ENCODE data around the gene HEPHL1.

The HEPHL1 gene

DNA sequence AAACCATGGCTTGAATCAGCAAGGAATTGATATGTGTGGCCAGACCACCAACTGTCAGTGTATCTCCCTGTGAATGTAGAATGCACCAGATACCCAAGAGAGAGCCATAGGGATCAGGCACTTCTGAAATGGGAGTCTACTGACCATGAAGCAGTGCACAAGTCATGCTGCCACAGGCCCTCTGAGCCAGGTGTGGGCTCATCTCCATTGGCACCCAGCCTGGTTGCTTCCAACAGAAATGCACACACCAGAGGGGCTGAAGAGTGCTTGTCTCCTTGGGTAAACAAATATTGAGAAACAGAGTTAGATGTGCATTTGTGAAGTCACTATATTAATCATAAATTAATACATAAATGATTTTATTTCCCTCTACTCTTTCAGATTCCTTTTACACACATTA, 79.1 kb downstream of the HEPHL1 start:
- DNase-seq (no peak), ATAC-seq (ENCODE audit: insufficient read depth, low read depth) (no peak)
- H3K27ac ChIP-seq (ENCODE audit: low read length) = no peak overlapping the region
- no peaks in the 10 kb centered on the region for H3K79me2 ChIP-seq (ENCODE audit: insufficient read depth, low read length)
- H3K9ac ChIP-seq (ENCODE audit: low read depth, low read length) = no peak overlapping the region
- no peaks in the 10 kb centered on the region for H4K20me1 ChIP-seq (ENCODE audit: insufficient read depth, low read length)
- H3K4me1 ChIP-seq (ENCODE audit: insufficient read depth, low read length) = no peaks in the 10 kb centered on the region
- no peak overlapping the region for H2AFZ ChIP-seq (ENCODE audit: low read depth, low read length)
- no peak overlapping the region for H3K4me2 ChIP-seq (ENCODE audit: insufficient read depth, low read length)
- TF ChIP-seq EZH2 (IDR thresholded peaks at IDR 0.05; ENCODE audit: borderline replicate concordance, low read depth, low read length, severe bottlenecking) = no peak
- TF ChIP-seq, protein P1, sequence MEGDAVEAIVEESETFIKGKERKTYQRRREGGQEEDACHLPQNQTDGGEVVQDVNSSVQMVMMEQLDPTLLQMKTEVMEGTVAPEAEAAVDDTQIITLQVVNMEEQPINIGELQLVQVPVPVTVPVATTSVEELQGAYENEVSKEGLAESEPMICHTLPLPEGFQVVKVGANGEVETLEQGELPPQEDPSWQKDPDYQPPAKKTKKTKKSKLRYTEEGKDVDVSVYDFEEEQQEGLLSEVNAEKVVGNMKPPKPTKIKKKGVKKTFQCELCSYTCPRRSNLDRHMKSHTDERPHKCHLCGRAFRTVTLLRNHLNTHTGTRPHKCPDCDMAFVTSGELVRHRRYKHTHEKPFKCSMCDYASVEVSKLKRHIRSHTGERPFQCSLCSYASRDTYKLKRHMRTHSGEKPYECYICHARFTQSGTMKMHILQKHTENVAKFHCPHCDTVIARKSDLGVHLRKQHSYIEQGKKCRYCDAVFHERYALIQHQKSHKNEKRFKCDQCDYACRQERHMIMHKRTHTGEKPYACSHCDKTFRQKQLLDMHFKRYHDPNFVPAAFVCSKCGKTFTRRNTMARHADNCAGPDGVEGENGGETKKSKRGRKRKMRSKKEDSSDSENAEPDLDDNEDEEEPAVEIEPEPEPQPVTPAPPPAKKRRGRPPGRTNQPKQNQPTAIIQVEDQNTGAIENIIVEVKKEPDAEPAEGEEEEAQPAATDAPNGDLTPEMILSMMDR (IDR thresholded peaks at IDR 0.05; ENCODE audit: borderline replicate concordance, extremely low read depth, low read length, poor library complexity, severe bottlenecking) = no peak
- H3K27me3 ChIP-seq (ENCODE audit: insufficient read depth, low read length, poor library complexity) = no peaks in the 10 kb centered on the region
- no peaks in the 10 kb centered on the region for H3K36me3 ChIP-seq (ENCODE audit: insufficient read depth, low read length)
- H3K9me3 ChIP-seq (ENCODE audit: insufficient read depth, low read length, severe bottlenecking) = no peaks in the 10 kb centered on the region
- H3K4me3 ChIP-seq (ENCODE audit: low read depth in 1 of 2, low read length in 2 of 2) = no peak overlapping the region

DNA sequence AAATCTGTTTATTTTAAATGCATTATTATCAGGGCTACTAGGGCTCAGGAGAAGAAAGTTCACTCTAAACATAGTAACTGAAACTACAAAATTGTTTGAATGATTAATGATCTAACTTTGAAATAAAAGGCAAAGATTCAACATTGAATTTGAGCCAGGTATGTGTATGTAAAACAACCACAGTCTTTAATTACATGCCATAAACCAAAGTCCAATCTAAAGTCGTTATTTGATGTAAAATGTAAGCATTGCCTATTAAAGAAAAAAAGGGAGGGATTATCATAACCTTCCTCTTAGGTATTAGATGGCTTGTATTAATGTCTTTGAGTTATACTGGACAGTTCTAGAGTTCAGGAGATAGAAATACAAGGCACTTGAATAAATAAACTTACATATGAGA, 82.3 kb downstream of the HEPHL1 start:
- no peaks in the 10 kb centered on the region for H3K4me1 ChIP-seq (ENCODE audit: insufficient read depth, low read length)
- H3K9ac ChIP-seq (ENCODE audit: low read depth, low read length) = no peak overlapping the region
- no peak for ATAC-seq (ENCODE audit: insufficient read depth, low read depth)
- no peak overlapping the region for H3K4me2 ChIP-seq (ENCODE audit: insufficient read depth, low read length)
- H4K20me1 ChIP-seq (ENCODE audit: insufficient read depth, low read length) = no peaks in the 10 kb centered on the region
- no peak overlapping the region for H2AFZ ChIP-seq (ENCODE audit: low read depth, low read length)
- no peak for TF ChIP-seq EZH2 (IDR thresholded peaks at IDR 0.05; ENCODE audit: borderline replicate concordance, low read depth, low read length, severe bottlenecking)
- TF ChIP-seq, protein P1 (IDR thresholded peaks at IDR 0.05; ENCODE audit: borderline replicate concordance, extremely low read depth, low read length, poor library complexity, severe bottlenecking) = no peak
- no peaks in the 10 kb centered on the region for H3K9me3 ChIP-seq (ENCODE audit: insufficient read depth, low read length, severe bottlenecking)
- H3K79me2 ChIP-seq (ENCODE audit: insufficient read depth, low read length) = no peaks in the 10 kb centered on the region
- H3K4me3 ChIP-seq (ENCODE audit: low read depth in 1 of 2, low read length in 2 of 2) = no peak overlapping the region
- H3K36me3 ChIP-seq (ENCODE audit: insufficient read depth, low read length) = no peaks in the 10 kb centered on the region
- H3K27ac ChIP-seq (ENCODE audit: low read length) = no peak overlapping the region
- DNase-seq = no peak
- no peaks in the 10 kb centered on the region for H3K27me3 ChIP-seq (ENCODE audit: insufficient read depth, low read length, poor library complexity)

DNA sequence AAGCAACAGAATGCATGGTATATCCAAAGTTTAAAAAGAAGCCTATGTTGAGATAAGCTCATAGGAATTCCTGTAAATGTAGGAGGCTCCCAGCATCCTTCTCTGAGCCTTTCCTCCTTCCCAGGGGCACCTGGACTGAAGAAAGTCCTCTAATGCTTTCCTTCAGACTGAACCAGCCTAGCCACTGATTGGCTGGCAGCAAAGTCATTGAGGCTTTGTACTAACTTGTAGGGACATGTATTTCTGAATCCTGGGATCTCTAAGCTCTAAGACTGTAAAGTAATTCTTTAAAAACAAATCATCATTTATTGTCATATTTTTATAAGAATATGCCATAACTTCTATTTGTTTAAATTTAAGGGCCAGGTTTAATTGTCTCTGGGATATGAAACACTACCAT, 83.6 kb downstream of the HEPHL1 start:
- no peak overlapping the region for H3K4me2 ChIP-seq (ENCODE audit: insufficient read depth, low read length)
- no peaks in the 10 kb centered on the region for H4K20me1 ChIP-seq (ENCODE audit: insufficient read depth, low read length)
- no peak for TF ChIP-seq EZH2 (IDR thresholded peaks at IDR 0.05; ENCODE audit: borderline replicate concordance, low read depth, low read length, severe bottlenecking)
- TF ChIP-seq, protein P1 (IDR thresholded peaks at IDR 0.05; ENCODE audit: borderline replicate concordance, extremely low read depth, low read length, poor library complexity, severe bottlenecking) = no peak
- ATAC-seq (ENCODE audit: insufficient read depth, low read depth) = no peak
- no peaks in the 10 kb centered on the region for H3K4me1 ChIP-seq (ENCODE audit: insufficient read depth, low read length)
- H3K9me3 ChIP-seq (ENCODE audit: insufficient read depth, low read length, severe bottlenecking) = no peaks in the 10 kb centered on the region
- H3K36me3 ChIP-seq (ENCODE audit: insufficient read depth, low read length) = no peaks in the 10 kb centered on the region
- H3K4me3 ChIP-seq (ENCODE audit: low read depth in 1 of 2, low read length in 2 of 2) = no peak overlapping the region
- no peak for DNase-seq
- H2AFZ ChIP-seq (ENCODE audit: low read depth, low read length) = no peak overlapping the region
- H3K27me3 ChIP-seq (ENCODE audit: insufficient read depth, low read length, poor library complexity) = no peaks in the 10 kb centered on the region
- no peak overlapping the region for H3K27ac ChIP-seq (ENCODE audit: low read length)
- H3K9ac ChIP-seq (ENCODE audit: low read depth, low read length) = no peak overlapping the region
- H3K79me2 ChIP-seq (ENCODE audit: insufficient read depth, low read length) = no peaks in the 10 kb centered on the region

DNA sequence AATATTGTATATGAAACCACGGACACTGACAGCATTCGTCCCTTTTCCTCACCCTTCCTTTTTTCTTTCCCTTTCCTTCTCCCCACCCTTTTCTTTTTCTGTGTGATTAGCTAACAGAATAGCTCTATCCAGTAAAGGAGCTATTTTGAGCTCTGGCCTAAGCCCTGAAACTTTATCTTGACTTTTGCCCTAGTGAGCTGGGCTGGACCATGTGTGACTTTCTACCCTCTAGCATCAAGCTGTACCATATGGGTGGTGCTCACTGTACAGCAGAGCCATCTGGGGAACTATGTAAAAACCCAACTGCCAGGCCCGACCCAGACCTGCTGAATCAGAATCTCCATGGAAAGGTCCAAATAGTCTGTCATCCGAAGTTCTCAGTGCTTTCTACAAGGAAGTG, 85.6 kb downstream of the HEPHL1 start:
- no peaks in the 10 kb centered on the region for H3K9me3 ChIP-seq (ENCODE audit: insufficient read depth, low read length, severe bottlenecking)
- ATAC-seq (ENCODE audit: insufficient read depth, low read depth) (no peak), DNase-seq (no peak)
- no peak overlapping the region for H3K4me2 ChIP-seq (ENCODE audit: insufficient read depth, low read length)
- H3K36me3 ChIP-seq (ENCODE audit: insufficient read depth, low read length) = no peaks in the 10 kb centered on the region
- H3K4me3 ChIP-seq (ENCODE audit: low read depth in 1 of 2, low read length in 2 of 2) = no peak overlapping the region
- no peaks in the 10 kb centered on the region for H4K20me1 ChIP-seq (ENCODE audit: insufficient read depth, low read length)
- no peaks in the 10 kb centered on the region for H3K79me2 ChIP-seq (ENCODE audit: insufficient read depth, low read length)
- H3K9ac ChIP-seq (ENCODE audit: low read depth, low read length) = no peak overlapping the region
- TF ChIP-seq, protein P1 (IDR thresholded peaks at IDR 0.05; ENCODE audit: borderline replicate concordance, extremely low read depth, low read length, poor library complexity, severe bottlenecking) = no peak
- TF ChIP-seq EZH2 (IDR thresholded peaks at IDR 0.05; ENCODE audit: borderline replicate concordance, low read depth, low read length, severe bottlenecking) = no peak
- no peaks in the 10 kb centered on the region for H3K4me1 ChIP-seq (ENCODE audit: insufficient read depth, low read length)
- no peak overlapping the region for H3K27ac ChIP-seq (ENCODE audit: low read length)
- H3K27me3 ChIP-seq (ENCODE audit: insufficient read depth, low read length, poor library complexity) = no peaks in the 10 kb centered on the region
- H2AFZ ChIP-seq (ENCODE audit: low read depth, low read length) = no peak overlapping the region
